ENCODE results near the gene OPHN1. TPM values are rescaled to one million over a fixed set of nuclear protein-coding genes. Genes with fewer than 3 reads are reported as not detected.

Gene OPHN1
- total and polyA plus RNA-seq, 2 of the 13 experiments (the other 11 are each of a cell fraction or from before 2014, with no cell fraction given) = 1.6 to 1.7 TPM

DNA sequence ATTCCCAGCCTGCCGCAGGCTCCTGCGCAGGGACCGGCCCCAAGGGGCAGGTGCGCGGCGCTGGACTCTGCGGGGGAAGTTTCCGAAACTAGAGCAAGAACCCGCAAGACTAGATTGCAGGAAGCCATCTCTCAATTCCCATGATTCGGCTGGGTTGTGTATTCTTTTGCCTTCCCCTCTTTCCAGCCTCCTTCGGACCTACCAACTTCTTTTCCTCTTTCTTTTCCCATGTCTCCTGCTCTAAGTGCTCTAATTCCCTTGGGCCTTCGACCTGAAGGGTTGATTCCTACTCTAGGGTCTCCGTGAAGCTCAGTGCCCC, 645 bp upstream of the OPHN1 start:
- FAIRE-seq = no peak
- no peak overlapping the region for H3K27ac ChIP-seq (ENCODE audit: extremely low read length, insufficient read depth, low read length)
- TF ChIP-seq, protein P1, sequence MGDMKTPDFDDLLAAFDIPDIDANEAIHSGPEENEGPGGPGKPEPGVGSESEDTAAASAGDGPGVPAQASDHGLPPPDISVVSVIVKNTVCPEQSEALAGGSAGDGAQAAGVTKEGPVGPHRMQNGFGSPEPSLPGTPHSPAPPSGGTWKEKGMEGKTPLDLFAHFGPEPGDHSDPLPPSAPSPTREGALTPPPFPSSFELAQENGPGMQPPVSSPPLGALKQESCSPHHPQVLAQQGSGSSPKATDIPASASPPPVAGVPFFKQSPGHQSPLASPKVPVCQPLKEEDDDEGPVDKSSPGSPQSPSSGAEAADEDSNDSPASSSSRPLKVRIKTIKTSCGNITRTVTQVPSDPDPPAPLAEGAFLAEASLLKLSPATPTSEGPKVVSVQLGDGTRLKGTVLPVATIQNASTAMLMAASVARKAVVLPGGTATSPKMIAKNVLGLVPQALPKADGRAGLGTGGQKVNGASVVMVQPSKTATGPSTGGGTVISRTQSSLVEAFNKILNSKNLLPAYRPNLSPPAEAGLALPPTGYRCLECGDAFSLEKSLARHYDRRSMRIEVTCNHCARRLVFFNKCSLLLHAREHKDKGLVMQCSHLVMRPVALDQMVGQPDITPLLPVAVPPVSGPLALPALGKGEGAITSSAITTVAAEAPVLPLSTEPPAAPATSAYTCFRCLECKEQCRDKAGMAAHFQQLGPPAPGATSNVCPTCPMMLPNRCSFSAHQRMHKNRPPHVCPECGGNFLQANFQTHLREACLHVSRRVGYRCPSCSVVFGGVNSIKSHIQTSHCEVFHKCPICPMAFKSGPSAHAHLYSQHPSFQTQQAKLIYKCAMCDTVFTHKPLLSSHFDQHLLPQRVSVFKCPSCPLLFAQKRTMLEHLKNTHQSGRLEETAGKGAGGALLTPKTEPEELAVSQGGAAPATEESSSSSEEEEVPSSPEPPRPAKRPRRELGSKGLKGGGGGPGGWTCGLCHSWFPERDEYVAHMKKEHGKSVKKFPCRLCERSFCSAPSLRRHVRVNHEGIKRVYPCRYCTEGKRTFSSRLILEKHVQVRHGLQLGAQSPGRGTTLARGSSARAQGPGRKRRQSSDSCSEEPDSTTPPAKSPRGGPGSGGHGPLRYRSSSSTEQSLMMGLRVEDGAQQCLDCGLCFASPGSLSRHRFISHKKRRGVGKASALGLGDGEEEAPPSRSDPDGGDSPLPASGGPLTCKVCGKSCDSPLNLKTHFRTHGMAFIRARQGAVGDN (CRISPR knock-in tag; IDR thresholded peaks at IDR 0.05) = 0 out of 2 replicates have a peak, but pooled peaks have one; percentile 29
- TF ChIP-seq GTF2F1 (IDR thresholded peaks at IDR 0.05; ENCODE audit: low read length) (no peak), ZNF556 (CRISPR knock-in tag; IDR thresholded peaks at IDR 0.05; ENCODE audit: borderline replicate concordance) (0 out of 2 replicates have a peak, but pooled peaks have one; percentile 7), REPIN1 (CRISPR knock-in tag; IDR thresholded peaks at IDR 0.05; ENCODE audit: borderline replicate concordance, low read depth) (peak; percentile 5; the same call in 1 of the 2 replicates), POLR2A (IDR thresholded peaks at IDR 0.05; ENCODE audit: insufficient read depth in 1 of 2, low read depth in 2 of 2, low read length in 2 of 2) (0 out of 4 replicates have a peak, but pooled peaks of 1 of the 2 experiments have one; percentile 8), NBN (conservative IDR thresholded peaks at IDR 0.05) (no peak), MTA1 (CRISPR knock-in tag; IDR thresholded peaks at IDR 0.05; ENCODE audit: borderline replicate concordance) (no peak), PAF1 (CRISPR knock-in tag; IDR thresholded peaks at IDR 0.05) (no peak), ZNF546 (CRISPR knock-in tag; conservative IDR thresholded peaks at IDR 0.05) (no peak), FOXC1 (CRISPR knock-in tag; IDR thresholded peaks at IDR 0.05; ENCODE audit: borderline replicate concordance) (no peak), PHF8 (CRISPR knock-in tag; IDR thresholded peaks at IDR 0.05) (0 out of 2 replicates have a peak, but pooled peaks have one; percentile 27), ELF1 (CRISPR knock-in tag; IDR thresholded peaks at IDR 0.05) (no peak), SIN3B (IDR thresholded peaks at IDR 0.05; ENCODE audit: low read length) (no peak)
- TF ChIP-seq, protein P2, sequence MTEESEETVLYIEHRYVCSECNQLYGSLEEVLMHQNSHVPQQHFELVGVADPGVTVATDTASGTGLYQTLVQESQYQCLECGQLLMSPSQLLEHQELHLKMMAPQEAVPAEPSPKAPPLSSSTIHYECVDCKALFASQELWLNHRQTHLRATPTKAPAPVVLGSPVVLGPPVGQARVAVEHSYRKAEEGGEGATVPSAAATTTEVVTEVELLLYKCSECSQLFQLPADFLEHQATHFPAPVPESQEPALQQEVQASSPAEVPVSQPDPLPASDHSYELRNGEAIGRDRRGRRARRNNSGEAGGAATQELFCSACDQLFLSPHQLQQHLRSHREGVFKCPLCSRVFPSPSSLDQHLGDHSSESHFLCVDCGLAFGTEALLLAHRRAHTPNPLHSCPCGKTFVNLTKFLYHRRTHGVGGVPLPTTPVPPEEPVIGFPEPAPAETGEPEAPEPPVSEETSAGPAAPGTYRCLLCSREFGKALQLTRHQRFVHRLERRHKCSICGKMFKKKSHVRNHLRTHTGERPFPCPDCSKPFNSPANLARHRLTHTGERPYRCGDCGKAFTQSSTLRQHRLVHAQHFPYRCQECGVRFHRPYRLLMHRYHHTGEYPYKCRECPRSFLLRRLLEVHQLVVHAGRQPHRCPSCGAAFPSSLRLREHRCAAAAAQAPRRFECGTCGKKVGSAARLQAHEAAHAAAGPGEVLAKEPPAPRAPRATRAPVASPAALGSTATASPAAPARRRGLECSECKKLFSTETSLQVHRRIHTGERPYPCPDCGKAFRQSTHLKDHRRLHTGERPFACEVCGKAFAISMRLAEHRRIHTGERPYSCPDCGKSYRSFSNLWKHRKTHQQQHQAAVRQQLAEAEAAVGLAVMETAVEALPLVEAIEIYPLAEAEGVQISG (CRISPR knock-in tag; IDR thresholded peaks at IDR 0.05) = 0 out of 2 replicates have a peak, but pooled peaks have one; percentile 10
- TF ChIP-seq, protein P3, sequence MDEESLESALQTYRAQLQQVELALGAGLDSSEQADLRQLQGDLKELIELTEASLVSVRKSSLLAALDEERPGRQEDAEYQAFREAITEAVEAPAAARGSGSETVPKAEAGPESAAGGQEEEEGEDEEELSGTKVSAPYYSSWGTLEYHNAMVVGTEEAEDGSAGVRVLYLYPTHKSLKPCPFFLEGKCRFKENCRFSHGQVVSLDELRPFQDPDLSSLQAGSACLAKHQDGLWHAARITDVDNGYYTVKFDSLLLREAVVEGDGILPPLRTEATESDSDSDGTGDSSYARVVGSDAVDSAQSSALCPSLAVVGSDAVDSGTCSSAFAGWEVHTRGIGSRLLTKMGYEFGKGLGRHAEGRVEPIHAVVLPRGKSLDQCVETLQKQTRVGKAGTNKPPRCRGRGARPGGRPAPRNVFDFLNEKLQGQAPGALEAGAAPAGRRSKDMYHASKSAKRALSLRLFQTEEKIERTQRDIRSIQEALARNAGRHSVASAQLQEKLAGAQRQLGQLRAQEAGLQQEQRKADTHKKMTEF (CRISPR knock-in tag; IDR thresholded peaks at IDR 0.05) = 0 out of 2 replicates have a peak, but pooled peaks have one; percentile 10
- H3K4me2 ChIP-seq (ENCODE audit: low read depth, low read length) = peak overlapping the region; percentile 89
- BruUV-seq (replicated peaks) = no TSS peak
- H2AFZ ChIP-seq (ENCODE audit: low read length) = peak overlapping the region; percentile 27
- no peak for ATAC-seq
- peak overlapping the region; percentile 67 to 75 (median 72) for H3K4me3 ChIP-seq (replicated peaks in 1 of 3; ENCODE audit: insufficient read depth in 1 of 3, low read depth in 2 of 3, low read length in 3 of 3)
- in situ Hi-C loops (cut with HindIII; ENCODE audit: extremely low pct_ligation_motif_present, low pct_unique_long_range_greater_than_20kb) (no loop called here), intact Hi-C loops (cut with micrococcal nuclease; ENCODE audit: unreplicated experiment) (loop anchor here (5.0 kb wide), 1 partner anchor 63 kb away; the partner anchor contains the start of gene YIPF6)
- DNase-seq (ENCODE audit: low spot score) = no peak
- H3K36me3 ChIP-seq (replicated peaks in 1 of 2; ENCODE audit: control insufficient read depth in 1 of 2, insufficient read depth in 2 of 2, low read length in 2 of 2) = no peaks in the 10 kb centered on the region
- WGBS (ENCODE audit: low lambda C conversion rate) = 0% methylated on average over 4 of the region's 13 CpGs
- ChIA-PET POLR2A (no interaction called here), CTCF (ENCODE audit: low intra/inter-chr PET ratio, low total read pairs) (no interaction called here)
- peaks cover 30% of the 10 kb centered on the region for H3K4me1 ChIP-seq (ENCODE audit: insufficient read depth, low read length)
- H3K9me3 ChIP-seq (ENCODE audit: low read length) = no peaks in the 10 kb centered on the region
- H3K9ac ChIP-seq (ENCODE audit: insufficient read depth, low read depth, low read length) = peak overlapping the region; percentile 39; the same call in 1 of the 2 replicates
- no peaks in the 10 kb centered on the region for H3K79me2 ChIP-seq (ENCODE audit: insufficient read depth, low read length)
- H4K20me1 ChIP-seq (ENCODE audit: insufficient read depth, low read length) = no peaks in the 10 kb centered on the region
- no peaks in the 10 kb centered on the region; a peak in 1 of 5 replicates for H3K27me3 ChIP-seq (ENCODE audit: control insufficient read depth in 1 of 2, insufficient read depth in 2 of 2, low read length in 2 of 2)

Measured in HepG2 (cell line).